KOPT-K1 (cell line): ENCODE data around the gene CDH4.

Source experiments
- H3K27ac ChIP-seq: fragments of 200-600 bp; sonication (generic); 2 replicates; pipeline ENCODE4 v1.5.1; 2016; ENCODE audit warnings: antibody characterized with exemption, mild to moderate bottlenecking, low read depth, low read length; ENCODE audit not compliant: poor library complexity, severe bottlenecking
- H3K36me3 ChIP-seq: fragments of 200-600 bp; sonication (generic); 2 replicates; pipeline ENCODE4 v1.5.1; 2017; ENCODE audit warnings: antibody characterized with exemption, mild to moderate bottlenecking, low read length, moderate library complexity; ENCODE audit not compliant: insufficient read depth
- H3K9me3 ChIP-seq: fragments of 200-600 bp; sonication (generic); 2 replicates; pipeline ENCODE4 v1.5.1; 2017; ENCODE audit warnings: antibody characterized with exemption, low read length, mild to moderate bottlenecking; ENCODE audit not compliant: insufficient read depth, poor library complexity, severe bottlenecking

CDH4 gene

GRCh38 chr20:61299104-61299503, 47.0 kb downstream of the CDH4 start:
- Histone ChIP-seq H3K27ac (peak overlapping the region; percentile 38), H3K36me3 (no peaks in the 10 kb centered on the region), H3K9me3 (no peaks in the 10 kb centered on the region)

GRCh38 chr20:61299618-61300017, 47.6 kb downstream of the CDH4 start:
- no peaks in the 10 kb centered on the region for H3K36me3 ChIP-seq
- H3K9me3 ChIP-seq = no peaks in the 10 kb centered on the region
- H3K27ac ChIP-seq = no peak overlapping the region

GRCh38 chr20:61300293-61300692, 48.2 kb downstream of the CDH4 start:
- Histone ChIP-seq H3K36me3 (no peaks in the 10 kb centered on the region), H3K9me3 (no peaks in the 10 kb centered on the region), H3K27ac (no peak overlapping the region)

- H3K27ac ChIP-seq = no peak overlapping the region
- H3K36me3 ChIP-seq = no peaks in the 10 kb centered on the region
- no peaks in the 10 kb centered on the region for H3K9me3 ChIP-seq
Observed at GRCh38 chr20:61300709-61301108, 48.6 kb downstream of the CDH4 start.

- Histone ChIP-seq H3K9me3 (no peaks in the 10 kb centered on the region), H3K36me3 (no peaks in the 10 kb centered on the region), H3K27ac (no peak overlapping the region)
Observed at GRCh38 chr20:61301711-61302525, 49.9 kb downstream of the CDH4 start.

- Histone ChIP-seq H3K36me3 (no peaks in the 10 kb centered on the region), H3K27ac (no peak overlapping the region), H3K9me3 (no peaks in the 10 kb centered on the region)
Observed at GRCh38 chr20:61303217-61303616, 51.2 kb downstream of the CDH4 start.

GRCh38 chr20:61303675-61304074, 51.6 kb downstream of the CDH4 start:
- Histone ChIP-seq H3K36me3 (no peaks in the 10 kb centered on the region), H3K9me3 (no peaks in the 10 kb centered on the region), H3K27ac (no peak overlapping the region)

GRCh38 chr20:61304750-61305149, 52.7 kb downstream of the CDH4 start:
- Histone ChIP-seq H3K27ac (no peak overlapping the region), H3K36me3 (no peaks in the 10 kb centered on the region), H3K9me3 (no peaks in the 10 kb centered on the region)

- H3K27ac ChIP-seq = no peak overlapping the region
- no peaks in the 10 kb centered on the region for H3K36me3 ChIP-seq
- H3K9me3 ChIP-seq = no peaks in the 10 kb centered on the region
Observed at GRCh38 chr20:61306937-61307475, 54.9 kb downstream of the CDH4 start.

GRCh38 chr20:61307686-61308476, 55.8 kb downstream of the CDH4 start:
- Histone ChIP-seq H3K36me3 (no peaks in the 10 kb centered on the region), H3K9me3 (no peaks in the 10 kb centered on the region), H3K27ac (no peak overlapping the region)

- no peaks in the 10 kb centered on the region for H3K9me3 ChIP-seq
- no peak overlapping the region for H3K27ac ChIP-seq
- no peaks in the 10 kb centered on the region for H3K36me3 ChIP-seq
Observed at GRCh38 chr20:61308477-61308774, 56.4 kb downstream of the CDH4 start.

- Histone ChIP-seq H3K27ac (no peak overlapping the region), H3K9me3 (no peaks in the 10 kb centered on the region)
Observed at GRCh38 chr20:61310954-61311353, 58.9 kb downstream of the CDH4 start.

GRCh38 chr20:61311656-61312387, 59.8 kb downstream of the CDH4 start:
- no peaks in the 10 kb centered on the region for H3K36me3 ChIP-seq
- no peaks in the 10 kb centered on the region for H3K9me3 ChIP-seq
- H3K27ac ChIP-seq = no peak overlapping the region

More at GRCh38 chr20:61310954-61311353, 58.9 kb downstream of the CDH4 start:
- H3K36me3 ChIP-seq = no peaks in the 10 kb centered on the region

GRCh38 chr20:61312925-61313324, 60.9 kb downstream of the CDH4 start:
- Histone ChIP-seq H3K36me3 (no peaks in the 10 kb centered on the region), H3K27ac (no peak overlapping the region), H3K9me3 (no peaks in the 10 kb centered on the region)

- Histone ChIP-seq H3K27ac (no peak overlapping the region), H3K9me3 (no peaks in the 10 kb centered on the region), H3K36me3 (no peaks in the 10 kb centered on the region)
Observed at GRCh38 chr20:61313396-61313795, 61.3 kb downstream of the CDH4 start.
